HG03108 (cell line): ENCODE measurements around the gene PTPN18.

Experiments used
- ATAC-seq: cut with Tn5 transposase; IDR thresholded peaks from one replicate; pipeline ENCODE4 v1.9.1; 2021; ENCODE audit warnings: moderate library complexity; ENCODE audit not compliant: unreplicated experiment

PTPN18 gene

DNA sequence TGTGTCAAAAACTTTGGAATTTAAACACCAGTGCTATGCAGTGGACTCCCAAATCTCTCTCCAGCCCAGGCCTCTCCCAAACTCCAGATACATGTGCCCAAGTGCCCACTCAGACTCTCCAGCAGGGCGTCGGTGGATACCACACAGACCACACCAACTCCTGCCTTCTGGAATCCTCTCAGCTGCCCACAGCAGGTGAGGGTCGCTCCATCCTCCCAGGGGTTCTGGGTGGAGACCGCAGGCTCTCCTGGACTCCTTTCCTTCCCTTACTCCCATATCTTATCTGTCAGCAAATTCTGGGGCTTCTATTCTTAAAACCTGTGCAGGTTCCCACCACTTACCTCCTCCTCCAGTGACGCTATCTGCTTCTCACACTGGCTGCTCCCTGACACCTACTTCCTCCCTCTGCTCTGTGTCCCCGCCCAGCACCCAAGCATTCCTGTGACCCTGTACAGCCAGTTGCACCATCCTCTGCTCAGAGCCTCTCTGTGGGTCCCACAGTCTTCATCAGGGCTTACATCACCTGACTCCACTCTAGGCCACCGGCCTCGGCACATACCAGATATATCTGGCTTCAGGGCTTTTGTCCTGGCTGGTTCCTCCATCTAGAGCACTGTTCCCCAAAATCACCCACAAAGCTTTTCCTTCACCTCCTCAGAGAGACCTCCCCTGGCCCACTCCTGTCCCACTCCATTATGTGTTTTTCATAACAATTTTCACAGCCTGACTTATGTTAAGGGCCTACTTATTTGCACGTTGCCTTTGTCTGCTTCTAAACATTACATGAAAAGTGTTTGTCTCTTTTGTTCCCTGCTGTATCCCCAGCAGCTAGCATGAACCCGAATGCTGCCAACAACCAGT lies 15.7 kb upstream of the PTPN18 start:
- ATAC-seq, result no peak

DNA sequence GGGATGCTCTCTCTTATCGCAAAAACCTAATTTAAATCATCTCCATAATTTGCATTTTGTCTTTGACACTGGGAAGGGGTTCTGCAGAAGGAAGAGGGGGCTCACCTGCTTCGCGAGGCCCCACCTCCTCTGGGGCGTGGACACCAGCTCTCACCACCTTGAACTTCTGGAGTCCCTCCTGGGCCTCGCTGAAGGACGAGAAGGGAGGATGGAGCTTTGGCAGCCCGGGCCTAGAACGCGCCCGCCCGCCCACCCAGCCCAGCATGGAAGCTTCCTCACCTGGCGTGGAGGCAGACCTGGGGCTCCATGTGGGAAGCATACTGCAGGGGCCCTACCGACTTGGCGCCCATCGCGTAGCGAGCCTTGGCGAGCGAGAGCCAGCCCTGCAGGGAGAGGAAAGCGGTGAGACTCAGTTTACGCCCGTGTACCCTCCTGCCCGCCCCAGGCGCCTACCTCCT lies 14.3 kb upstream of the PTPN18 start:
- peak; percentile 4 for ATAC-seq

- ATAC-seq, result peak; percentile 79
Measured at GRCh38 chr2:130342020-130342532, 13.8 kb upstream of the PTPN18 start.

DNA sequence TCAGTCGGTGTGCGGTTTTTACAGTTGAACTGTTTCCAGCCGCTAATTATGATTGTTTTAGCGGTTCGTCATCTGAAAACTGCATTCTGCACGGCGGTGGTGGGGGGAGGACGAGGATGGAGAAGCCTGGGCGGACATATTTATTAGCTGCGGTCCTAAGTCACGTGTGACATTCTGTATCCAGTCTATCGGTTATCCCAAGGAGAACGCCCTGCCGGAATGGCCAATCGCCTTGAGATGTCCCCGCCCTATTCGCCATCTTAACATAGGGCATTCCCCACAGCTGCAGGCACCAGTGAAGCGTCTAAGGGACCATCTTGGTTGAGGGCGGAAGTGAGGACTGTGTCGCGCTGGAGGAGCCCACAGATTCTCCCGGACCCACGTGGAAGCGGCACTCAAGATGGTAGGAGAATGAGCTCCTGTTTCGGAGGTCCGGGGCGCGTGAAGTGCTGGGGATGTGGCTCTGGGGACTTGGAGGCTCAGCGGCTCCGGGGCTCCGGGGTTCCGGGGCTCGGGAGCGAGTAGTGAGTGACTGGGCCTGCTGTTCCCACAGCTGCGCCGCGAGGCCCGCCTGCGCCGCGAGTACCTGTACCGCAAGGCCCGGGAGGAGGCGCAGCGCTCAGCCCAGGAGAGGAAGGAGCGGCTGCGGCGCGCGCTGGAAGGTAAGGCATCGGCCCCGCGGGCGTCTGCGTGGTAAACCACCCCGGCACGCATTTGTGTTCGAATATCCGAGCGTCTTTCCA lies 13.2 kb upstream of the PTPN18 start, which contains the start of gene IMP4:
TSS of gene IMP4 (plus strand) at position 365 of the 743 bp plus-strand sequence. CDS start at position 401, 36 bp downstream.
- peak; percentile 78 for ATAC-seq

DNA sequence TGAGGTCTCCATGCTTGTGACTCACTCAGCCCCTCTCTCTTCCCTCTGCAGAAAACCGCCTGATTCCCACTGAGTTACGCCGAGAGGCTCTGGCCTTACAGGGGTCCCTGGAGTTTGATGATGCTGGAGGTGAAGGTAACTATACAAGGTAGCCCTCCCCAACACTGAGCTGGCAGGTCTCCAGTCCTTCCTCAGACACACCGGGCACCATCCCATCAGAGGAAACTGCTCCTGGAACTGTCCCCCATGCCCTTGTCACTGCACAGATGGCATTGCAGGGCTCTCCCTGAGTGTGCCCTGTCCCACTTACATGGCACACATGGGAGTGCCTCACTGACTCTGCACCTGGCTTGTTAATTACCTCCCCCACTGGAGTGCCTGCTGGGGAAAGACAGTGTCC lies 11.3 kb upstream of the PTPN18 start:
- no peak for ATAC-seq

DNA sequence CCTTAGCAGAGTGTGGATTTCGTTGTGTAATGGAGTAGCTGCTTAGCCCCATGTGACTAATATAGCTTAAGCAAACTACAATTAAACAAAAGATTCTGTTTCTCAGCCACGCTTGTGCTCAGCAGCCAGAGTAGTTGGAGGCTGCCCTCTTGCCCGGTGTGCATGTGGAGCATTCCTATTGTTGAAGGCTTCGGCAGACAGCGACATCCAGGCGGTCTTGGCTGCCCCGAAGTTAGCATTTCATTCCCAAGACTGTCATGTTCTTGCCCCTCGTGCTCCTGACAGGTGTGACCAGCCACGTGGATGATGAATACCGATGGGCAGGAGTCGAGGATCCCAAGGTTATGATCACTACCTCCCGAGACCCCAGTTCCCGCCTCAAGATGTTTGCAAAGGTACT lies 10.8 kb upstream of the PTPN18 start:
- no peak for ATAC-seq

DNA sequence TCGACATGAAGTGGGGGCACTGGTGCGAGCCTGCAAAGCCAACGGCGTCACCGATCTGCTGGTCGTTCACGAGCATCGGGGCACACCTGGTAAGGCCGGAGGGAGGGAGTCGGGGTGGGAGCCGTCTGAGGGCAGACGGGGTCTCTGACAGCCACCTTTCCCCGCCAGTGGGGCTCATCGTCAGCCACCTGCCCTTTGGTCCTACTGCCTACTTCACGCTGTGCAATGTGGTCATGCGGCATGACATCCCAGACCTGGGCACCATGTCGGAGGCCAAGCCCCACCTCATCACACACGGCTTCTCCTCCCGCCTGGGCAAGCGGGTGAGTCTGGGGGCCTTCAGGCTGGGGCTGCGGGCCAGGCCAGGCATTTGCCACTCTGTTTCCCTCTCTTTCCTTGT lies 10.2 kb upstream of the PTPN18 start:
- no peak for ATAC-seq

GRCh38 chr2:130346041-130346740 lies 9.7 kb upstream of the PTPN18 start:
- ATAC-seq, result no peak

GRCh38 chr2:130346741-130347066 lies 9.2 kb upstream of the PTPN18 start:
- ATAC-seq, result no peak

- no peak for ATAC-seq
Measured at GRCh38 chr2:130347220-130347925, 8.5 kb upstream of the PTPN18 start.

- no peak for ATAC-seq
Measured at GRCh38 chr2:130349174-130349573, 6.7 kb upstream of the PTPN18 start.

GRCh38 chr2:130351711-130352110 lies 4.1 kb upstream of the PTPN18 start:
- ATAC-seq, result no peak

DNA sequence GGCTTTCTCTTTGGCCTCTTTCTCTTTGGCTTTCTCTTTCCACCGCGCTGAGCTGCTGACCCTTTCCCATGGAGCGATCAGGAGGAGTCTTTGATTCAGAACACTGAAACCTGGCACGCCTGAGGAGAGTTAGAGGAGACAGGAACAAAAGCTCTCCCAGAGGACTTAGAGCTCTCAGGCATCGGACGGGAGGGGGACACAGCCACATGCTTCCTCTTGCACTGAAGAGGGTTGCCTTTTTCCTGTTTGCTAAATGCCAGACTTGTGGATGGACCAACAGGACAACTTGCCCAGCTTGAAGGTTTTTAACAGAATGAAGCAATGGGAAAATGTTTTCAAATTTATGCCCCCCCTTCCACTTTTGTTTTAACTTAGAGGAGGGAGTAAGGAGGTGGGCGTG lies 3.6 kb upstream of the PTPN18 start:
- ATAC-seq, result no peak

- ATAC-seq, result no peak
Measured at GRCh38 chr2:130353291-130354138, 2.3 kb upstream of the PTPN18 start.

GRCh38 chr2:130354139-130354428 lies 1.8 kb upstream of the PTPN18 start:
- ATAC-seq, result no peak

DNA sequence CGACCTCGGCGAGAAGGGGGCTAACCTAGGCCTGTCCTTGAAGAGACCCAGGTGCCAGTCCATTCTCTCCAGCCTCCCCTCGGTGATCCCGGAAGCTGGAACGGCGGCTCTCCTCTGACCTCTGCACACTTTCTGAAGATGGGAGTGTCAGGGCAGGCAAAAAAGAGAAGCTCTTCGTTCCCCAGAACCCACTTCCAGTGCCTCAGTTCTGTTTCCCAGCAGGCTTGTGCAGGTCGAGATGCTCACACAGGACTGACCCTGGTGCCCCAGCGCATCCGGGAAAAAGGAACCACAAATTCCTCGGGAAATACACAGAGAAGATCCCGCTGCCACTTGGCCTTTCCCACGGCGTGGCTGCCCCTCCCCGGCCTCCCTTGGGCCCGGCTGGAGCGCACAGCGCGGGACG lies 681 bp upstream of the PTPN18 start:
- no peak for ATAC-seq

GRCh38 chr2:130357864-130358263 lies 2.0 kb downstream of the PTPN18 start:
- no peak for ATAC-seq

GRCh38 chr2:130358420-130359350 lies 2.8 kb downstream of the PTPN18 start:
- ATAC-seq, result no peak

DNA sequence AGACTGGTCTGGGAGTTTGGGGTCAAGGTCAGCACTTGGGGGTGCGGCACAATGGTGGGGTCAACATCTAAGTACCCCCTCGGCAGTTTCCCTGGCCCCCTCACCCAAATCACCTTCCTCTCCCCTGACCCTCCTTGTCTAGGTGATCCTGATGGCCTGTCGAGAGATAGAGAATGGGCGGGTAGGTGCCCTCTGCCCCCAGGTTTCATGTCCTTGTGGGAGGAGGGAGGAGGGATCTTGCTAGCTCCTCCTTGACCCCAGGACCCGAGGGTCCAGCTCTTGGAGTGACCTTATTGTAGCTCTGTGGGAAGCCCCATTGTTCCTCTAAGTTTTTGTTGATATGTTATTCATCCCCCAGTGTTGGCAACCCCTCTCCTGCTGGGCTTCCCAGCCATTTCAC lies 3.6 kb downstream of the PTPN18 start:
- no peak for ATAC-seq
